DMS53 treated with DMSO at 0.1 percent for 48 hours (cell line): ENCODE data around the gene PAX9.

Experiments used
- DNase-seq: peaks from one replicate; lab custom pipeline; 2025; ENCODE audit not compliant: unreplicated experiment; lab: John Stamatoyannopoulos, UW

PAX9 gene

GRCh38 chr14:36655963-36656686, 5.5 kb upstream of the PAX9 start:
- DNase-seq = peak; percentile 56

- DNase-seq = peak; percentile 29
Observed at GRCh38 chr14:36656687-36657398, 4.8 kb upstream of the PAX9 start.

- no peak for DNase-seq
Observed at GRCh38 chr14:36657399-36658122, 4.1 kb upstream of the PAX9 start.

- DNase-seq = no peak
Observed at GRCh38 chr14:36658123-36659009, 3.3 kb upstream of the PAX9 start.

- no peak for DNase-seq
Observed at GRCh38 chr14:36659010-36659821, 2.4 kb upstream of the PAX9 start.

- DNase-seq = no peak
Observed at GRCh38 chr14:36659822-36660735, 1.6 kb upstream of the PAX9 start.

DNA sequence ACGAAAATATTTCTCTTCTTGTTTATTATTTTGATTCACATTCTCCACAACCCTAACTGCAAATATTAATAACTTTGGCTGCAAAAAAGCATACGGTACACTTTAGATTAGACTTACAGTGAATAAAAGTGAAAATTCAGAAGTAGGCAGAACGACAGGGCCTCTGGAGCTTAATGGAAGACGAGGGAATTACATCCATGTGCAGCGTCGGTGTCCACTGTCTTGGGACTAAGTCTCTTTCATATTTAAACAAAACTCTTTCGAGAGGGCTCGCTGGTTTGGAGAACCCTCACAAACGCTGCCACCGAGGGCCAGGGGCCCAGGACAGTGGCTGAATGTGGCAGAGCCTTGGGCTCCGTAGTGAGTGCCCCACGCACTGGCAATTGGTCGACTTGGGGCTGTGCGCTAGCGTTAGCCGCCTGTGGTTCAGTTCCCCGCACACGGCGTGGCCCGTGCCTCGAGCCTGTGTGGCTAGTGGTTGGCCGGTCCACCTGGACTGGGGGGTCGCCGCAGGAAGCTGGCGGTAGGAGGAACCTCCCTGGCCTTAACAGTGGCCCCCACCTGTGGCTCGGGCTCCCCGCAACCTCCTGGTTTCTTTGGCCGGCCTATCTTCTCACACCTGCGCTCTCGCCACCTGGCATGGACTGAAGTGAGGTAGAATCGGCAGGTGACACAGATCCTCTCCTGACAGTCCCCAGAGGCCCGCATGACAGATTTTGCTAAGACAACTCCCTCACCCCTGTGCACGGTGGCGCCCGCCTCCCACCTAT, 739 bp upstream of the PAX9 start:
- peak; percentile 60 for DNase-seq

DNA sequence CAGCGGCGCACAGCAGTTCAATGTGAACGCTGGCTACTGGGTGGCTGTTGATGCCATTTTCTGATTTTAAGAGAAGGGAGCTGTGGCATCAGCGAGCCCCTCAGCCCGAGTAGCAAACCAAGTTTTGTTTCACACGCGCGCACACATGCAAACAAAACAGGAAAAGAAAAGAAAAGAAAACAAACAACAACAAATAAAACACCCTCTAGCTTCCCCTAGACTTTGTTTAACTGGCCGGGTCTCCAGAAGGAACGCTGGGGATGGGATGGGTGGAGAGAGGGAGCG, 540 bp downstream of the PAX9 start:
- DNase-seq = no peak

GRCh38 chr14:36662543-36663403, 1.1 kb downstream of the PAX9 start:
- DNase-seq = no peak

DNA sequence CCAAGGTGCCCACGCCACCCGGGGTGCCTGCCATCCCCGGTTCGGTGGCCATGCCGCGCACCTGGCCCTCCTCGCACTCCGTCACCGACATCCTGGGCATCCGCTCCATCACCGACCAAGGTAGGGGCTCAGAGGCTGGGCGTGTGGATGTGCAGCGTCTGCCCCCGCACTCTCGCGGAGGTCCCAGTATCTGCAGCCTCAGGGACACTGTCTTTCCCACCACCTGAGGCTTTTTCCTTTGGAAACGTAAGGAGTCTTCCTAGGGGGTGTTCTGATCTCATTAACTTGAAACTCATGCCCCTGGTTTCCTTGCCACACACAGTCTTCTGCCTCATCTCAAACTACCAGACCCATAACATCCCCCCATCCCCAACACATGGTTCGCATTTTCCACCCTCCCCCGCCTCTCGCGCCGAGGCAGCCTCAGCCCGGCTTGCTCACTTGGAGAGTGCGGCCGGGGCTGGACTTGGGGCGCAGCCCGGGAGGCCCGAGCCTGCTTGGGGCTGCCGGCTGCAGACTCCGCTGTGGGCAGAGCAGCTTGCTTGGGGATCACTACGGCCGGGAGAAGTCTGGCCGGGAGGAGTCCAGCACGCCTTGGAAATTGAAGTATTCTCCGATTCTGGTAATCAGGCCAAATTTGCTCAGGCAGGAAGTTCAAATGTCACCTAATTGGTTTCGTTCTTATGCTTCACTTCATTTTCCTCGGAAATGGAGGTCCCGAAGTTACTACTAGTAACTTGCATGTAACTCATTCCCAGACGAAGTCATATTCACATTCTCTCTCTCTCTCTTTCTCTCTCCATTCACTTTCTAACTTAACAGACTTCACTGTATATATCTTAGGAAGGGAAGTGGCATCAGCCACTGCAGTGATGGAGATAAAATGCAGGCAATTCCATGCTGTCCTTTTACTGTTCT, 2.0 kb downstream of the PAX9 start:
- DNase-seq = no peak

DNA sequence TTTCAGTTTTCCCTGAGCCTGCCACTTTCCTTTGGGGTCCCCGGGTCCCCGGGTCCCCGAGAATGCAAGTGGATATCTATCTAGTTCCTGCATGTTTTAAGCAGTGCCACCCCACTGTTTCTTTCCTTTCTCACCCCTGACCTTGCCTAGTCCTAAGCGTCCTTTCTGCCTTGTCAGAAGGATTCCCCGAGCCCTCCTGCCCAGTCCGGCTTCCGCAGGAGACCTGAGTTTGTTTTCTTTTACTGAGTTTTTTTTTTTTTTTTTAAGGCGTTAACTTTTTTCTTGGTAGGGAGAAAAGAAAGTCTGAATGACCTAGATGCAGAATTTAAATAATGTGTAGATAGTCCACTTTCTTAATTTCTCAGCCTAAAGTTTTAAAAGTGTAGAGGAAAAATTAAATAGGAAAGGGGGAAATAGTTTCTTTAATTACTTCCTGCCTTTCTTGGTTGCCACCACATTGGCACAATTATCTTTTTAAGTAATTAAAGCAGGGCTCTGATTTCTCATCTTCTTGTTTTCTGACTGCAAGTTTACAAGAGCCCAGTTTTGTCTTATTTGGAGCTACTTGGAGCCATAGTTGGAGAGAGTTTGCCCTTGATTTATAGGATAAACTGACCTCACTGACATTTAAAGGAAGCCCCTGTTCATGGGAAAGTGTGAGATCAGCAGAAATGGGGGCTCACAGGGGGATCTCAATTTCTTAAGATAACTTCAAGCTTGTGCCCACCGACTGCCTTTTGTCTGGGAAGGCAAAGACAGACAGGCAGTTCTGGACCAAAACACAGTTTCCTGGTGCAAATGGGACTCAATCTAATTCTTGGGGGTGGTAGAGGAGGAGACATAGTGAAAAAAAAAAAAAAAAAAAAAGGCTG, 2.9 kb downstream of the PAX9 start:
- DNase-seq = no peak

- no peak for DNase-seq
Observed at GRCh38 chr14:36665887-36666415, 4.3 kb downstream of the PAX9 start.

DNA sequence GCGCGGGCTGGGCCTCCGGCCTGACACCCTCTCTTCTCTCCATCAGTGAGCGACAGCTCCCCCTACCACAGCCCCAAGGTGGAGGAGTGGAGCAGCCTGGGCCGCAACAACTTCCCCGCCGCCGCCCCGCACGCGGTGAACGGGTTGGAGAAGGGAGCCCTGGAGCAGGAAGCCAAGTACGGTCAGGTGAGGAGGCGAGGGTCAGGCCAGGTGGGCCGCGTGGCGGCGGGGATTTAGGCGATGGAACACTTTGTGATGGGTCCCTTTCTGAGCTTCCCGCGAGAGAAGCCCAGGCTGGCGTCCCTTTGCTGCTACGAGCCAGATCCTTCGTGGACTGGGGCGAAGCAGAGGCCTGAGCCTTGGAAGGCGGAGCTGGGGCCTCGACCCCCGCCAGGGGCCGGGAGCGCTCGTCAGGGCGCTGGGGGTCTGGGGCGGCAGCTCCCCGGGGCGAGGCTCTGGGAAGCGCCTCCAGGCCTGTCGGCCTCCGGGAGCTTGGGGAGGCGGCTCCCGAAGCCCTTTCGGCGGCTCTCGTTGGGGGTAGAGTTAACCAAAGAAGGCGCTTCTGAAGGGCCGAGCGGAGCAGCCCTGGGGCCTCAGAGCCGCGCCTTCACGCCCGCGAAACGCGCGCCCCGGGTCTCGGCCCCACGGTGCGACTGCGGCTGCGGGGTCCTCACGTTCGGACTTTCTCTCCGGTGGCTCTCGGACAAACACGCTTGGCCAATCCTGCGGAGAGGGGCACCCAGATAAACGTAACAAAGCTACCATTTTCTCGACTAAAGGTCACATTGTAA, 5.0 kb downstream of the PAX9 start:
- no peak for DNase-seq

GRCh38 chr14:36667679-36668078, 6.0 kb downstream of the PAX9 start:
- no peak for DNase-seq

DNA sequence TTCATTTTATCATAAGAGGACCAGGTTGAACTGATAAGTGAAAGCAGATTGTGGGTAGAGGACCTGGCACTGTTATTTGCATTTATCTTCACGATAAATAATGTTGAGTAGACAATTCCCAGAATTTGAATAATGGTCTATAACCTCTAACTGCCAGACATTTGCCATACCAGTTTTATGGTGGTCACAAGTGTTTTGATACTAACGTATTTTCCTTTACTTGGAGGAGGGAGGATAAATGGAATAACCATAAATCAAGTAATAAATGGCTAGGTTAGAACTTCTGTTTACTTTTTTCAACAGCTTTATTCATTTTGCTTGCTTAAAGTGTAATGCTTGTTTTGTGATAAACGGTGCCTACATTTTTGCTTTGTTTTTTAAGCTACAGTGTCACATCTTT, 9.5 kb downstream of the PAX9 start:
- no peak for DNase-seq
